PC-3 (cell line): ENCODE data around the gene DUS1L.

ENCODE experiments used
- CTCF ChIP-seq: fragments of 300-600 bp; sonication (generic); conservative IDR thresholded peaks from 2 replicates; pipeline ENCODE4 v1.5.1; 2017; ENCODE audit warnings: antibody characterized with exemption, low read depth, mild to moderate bottlenecking, low read length
- EZH2 ChIP-seq: fragments of 300-600 bp; sonication (generic); IDR thresholded peaks from one replicate; pipeline ENCODE4 v1.6.1; 2017; ENCODE audit warnings: antibody characterized with exemption, mild to moderate bottlenecking, low read length; ENCODE audit not compliant: unreplicated experiment

GRCh38 chr17:82065193-82065637 is 389 bp downstream of the DUS1L start:
- TF ChIP-seq CTCF (no peak), EZH2 (no peak)
